GM18499 (cell line): ENCODE results near the gene SLC35D2.
"Not testable (repeated sequence)": the region's sequence is repeated elsewhere in the genome, so short reads cannot be mapped to it uniquely, and the experiment has no call there.

Experiments
- ATAC-seq: cut with Tn5 transposase; IDR thresholded peaks from one replicate; pipeline ENCODE4 v1.9.1; 2021; ENCODE audit warnings: moderate number of reproducible peaks; ENCODE audit not compliant: insufficient read depth, unreplicated experiment

SLC35D2 gene

DNA sequence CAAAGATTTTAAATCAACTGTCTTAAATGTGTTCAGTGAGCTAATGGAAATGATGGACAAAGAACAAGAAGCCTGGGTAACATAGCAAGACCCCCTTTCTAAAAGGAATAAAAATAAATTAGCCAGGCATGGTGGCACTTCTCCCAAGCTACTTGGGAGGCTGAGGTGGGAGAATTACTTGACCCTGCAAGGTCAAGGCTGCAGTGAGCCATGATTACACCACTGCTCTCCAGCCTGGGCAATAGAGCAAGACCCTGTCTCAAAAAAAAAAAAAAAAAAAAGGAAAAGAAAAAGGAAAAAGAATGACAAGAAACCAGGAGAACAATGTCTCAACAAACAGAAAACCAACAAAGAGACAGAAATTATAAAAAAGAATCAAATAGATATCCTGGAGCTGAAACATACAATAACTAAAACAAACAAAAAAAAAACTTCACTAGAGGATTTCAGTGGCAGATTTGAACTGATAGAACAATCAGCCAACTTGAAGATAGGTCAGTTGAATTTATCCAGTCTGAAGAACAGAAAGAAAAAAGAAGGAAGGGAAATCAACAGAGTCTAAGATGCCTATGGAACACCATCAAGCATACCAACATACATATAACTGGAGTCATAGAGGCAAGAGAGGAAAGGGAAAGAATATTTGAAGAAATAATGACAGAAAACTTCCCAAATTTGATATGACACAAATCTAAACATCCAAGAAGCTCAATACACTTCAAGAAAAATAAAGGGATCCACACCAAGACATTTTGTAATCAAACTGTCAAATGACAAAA, 16.8 kb upstream of the SLC35D2 start:
- ATAC-seq: no peak

DNA sequence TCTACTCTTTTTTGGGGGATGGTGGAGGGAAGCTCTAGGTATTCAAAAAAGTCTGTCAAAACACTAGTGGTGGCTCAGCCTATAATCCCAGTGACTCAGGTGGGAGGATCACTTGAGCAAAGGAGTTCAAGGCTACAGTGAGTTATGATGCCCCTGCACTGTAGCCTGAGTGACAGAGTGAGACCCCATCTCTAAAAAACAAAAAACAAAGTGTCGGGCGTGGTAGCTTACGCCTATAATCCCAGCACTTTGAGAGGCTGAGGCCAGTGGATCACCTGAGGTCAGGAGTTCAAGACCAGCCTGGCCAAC, 15.8 kb upstream of the SLC35D2 start:
- no peak for ATAC-seq

GRCh38 chr9:96398582-96399324, 15.2 kb upstream of the SLC35D2 start:
- no peak for ATAC-seq

DNA sequence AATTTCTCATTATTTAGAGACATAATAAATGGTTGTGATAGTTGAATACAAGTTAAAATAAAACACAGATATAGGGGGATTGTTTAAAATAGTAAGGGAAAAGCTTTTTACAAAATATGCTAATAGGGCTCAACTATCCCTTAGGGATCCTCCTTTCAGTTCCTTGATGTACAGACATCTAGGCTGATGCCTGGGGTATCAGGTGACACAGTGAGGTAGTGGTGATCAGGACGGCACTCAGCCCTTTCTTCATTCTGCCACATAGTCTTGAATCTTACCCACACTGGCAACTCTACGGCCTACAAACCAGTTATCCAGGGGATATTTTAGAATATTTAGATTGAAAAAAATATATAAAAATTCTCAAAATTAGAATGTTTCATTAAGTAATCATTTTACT, 12.5 kb upstream of the SLC35D2 start:
- no peak for ATAC-seq

GRCh38 chr9:96394832-96395496, 11.5 kb upstream of the SLC35D2 start:
- ATAC-seq: no peak

DNA sequence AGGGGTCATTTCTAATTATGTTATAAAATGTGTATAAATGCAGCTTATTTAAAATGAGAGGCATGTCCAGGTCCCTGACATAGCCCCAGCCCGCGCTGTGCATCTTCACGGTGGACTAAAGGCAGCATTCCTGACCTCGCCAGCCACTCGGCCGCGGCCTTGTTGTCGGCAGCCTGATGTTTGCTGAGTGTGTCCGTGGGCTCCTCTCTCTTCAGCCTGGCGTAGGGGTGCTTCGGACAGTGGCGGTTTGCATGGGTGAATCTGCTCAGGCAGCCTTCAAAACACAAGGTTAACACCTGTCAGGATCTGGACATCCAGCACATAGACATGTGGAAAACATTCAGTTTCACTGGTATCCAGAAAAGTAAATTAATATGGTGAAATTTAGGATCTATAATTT, 8.8 kb upstream of the SLC35D2 start:
- ATAC-seq: no peak

DNA sequence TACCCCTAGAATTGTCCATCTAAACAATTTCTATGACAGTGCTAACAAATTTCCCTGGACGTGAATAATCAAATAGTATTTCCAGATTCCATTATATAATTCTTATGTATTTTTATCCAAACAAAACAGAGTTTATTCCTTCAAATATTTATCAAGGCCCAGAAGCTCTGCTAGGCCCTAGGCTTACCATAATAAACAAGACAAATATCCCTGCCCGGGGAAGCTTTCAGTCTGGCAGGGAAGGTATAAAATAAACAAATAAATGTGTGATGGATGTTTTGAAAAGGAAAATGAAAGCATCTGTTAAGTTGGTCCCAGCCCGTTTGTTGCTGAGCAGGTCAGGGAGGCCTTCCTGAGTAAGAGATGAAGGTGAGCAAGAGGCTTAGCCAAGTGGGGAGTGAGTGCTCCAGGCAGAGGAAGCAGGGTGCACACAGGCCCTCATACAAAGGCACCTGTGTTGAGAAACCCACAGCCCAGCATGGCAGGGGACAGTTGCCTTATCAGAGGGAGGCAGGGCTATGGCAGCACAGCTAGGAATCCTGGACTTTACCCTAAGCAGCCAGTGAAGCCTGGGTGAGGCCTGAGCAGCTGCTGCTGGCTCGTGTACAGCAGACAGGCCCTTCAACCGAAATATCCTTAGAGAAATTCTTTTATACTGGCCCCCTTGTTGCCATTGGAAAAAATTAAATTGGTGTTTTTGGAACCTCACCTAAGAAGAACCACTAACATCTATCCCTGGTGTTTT, 7.7 kb upstream of the SLC35D2 start:
- ATAC-seq: no peak

DNA sequence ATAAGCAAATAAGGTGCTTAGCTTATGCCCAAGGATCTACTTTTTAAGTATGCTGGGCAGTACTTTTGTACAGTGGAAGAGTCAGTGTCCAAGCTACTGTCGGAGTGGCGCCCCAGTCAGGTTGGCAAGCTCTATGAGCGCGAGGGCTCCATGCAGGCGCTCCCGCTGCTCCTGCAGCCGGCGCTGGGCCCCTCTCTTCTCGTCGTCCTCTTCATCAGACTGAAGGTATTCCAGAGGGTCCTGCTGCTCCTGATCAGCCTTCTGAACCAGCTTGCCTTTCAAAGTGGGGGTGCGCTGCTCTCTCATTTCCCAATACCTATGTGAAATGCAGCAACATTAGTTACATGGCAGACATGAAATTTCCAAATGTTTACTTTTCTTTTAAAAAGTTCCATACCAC, 4.6 kb upstream of the SLC35D2 start:
- ATAC-seq: no peak

DNA sequence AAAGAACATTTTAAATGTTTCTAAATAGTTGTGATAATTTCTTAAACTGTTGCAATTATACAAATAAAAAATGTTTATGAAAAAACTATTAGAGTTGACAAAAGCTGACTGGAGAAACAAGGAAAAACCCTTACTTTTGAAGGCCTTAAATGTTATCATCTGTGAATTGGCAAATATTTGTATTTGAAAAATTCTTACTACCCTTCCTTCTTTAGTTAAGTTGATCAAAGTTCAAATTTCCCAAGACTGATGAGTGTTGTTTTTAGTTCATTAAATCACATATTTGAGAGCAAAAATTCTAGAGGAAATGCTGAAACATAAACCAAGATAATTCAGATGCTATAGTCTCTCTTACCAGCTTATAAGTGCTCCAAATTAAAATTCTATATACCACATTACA, 2.6 kb upstream of the SLC35D2 start:
- no peak for ATAC-seq

- no peak for ATAC-seq
Measured at GRCh38 chr9:96382839-96383164, 709 bp downstream of the SLC35D2 start.

DNA sequence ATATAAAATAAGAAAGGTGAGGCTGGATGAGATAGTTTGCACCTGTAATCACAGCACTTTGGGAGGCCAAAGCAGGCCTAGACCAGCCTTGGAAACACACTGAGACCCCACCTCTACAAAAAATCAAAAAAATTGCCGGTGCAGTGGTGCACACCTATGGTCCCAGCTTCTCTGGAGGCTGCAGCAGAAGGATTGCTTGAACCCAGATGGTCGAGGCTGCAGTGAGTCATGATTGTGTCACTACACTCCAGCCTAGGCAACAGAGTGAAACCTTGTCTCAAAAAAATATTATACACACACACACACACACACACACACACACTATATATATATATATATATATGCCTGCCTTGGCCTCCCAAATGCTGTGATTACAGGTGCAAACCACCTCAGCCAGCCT, 1.3 kb downstream of the SLC35D2 start:
- no peak for ATAC-seq

GRCh38 chr9:96381696-96382095, 1.8 kb downstream of the SLC35D2 start:
- no peak for ATAC-seq

GRCh38 chr9:96381125-96381524, 2.4 kb downstream of the SLC35D2 start:
- no peak for ATAC-seq

DNA sequence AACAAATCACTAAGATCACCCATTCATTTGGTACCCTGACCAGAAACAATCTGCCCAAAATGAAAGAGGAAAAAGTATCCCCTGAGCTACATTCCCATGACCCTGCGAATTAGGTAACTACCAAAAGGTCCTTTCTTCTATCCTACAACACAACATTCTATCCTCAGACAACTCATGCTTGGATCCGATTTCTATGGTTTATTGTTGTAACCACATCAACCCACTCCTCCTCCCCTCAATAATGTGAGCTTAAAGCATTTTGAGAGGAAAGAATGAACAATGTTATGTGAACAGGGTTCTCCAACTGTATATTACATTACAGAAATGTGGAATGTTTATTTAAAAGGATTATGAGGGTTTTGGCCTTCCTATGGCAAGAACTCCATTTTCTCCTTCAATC, 4.0 kb downstream of the SLC35D2 start:
- no peak for ATAC-seq

DNA sequence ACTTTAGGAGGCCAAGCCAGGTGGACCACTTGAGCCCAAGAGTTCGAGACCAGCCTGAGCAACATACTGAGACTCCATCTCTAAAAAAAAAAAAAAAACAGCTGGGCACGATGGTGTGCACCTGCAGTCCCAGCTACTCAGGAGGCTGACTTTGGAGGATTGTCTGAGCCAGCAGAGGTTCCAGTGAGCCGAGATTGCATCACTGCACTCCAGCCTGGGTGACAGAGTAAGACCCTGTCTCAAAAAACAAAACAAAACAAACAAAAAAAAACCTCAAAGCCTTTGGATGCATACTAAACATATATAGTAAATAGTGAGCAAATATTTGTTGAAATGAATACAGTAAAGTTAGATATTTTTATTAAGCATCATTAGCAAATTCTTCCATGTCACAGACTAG, 5.3 kb downstream of the SLC35D2 start:
- ATAC-seq: no peak

GRCh38 chr9:96376891-96377874, 6.3 kb downstream of the SLC35D2 start:
- no peak for ATAC-seq

DNA sequence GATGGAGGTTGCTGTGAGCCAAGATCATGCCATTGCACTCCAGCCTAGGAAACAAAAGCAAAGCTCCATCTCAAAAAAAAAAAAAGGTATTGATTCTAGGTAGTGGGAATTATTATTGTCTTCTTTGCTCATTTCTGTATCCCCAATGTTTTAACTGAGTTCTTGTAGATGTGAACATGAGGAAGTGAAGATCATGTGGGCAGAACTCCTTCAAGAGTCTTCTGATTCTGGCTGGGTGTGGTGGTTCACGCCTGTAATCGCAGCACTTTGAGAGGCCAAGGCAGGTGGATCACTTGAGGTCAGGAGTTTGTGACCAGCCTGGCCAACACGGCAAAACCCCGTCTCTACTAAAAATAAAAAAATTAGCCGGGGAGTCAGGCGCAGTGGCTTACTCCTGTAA, 8.0 kb downstream of the SLC35D2 start:
- not testable (repeated sequence) for ATAC-seq

GRCh38 chr9:96367943-96368342, 15.6 kb downstream of the SLC35D2 start:
- ATAC-seq: no peak

DNA sequence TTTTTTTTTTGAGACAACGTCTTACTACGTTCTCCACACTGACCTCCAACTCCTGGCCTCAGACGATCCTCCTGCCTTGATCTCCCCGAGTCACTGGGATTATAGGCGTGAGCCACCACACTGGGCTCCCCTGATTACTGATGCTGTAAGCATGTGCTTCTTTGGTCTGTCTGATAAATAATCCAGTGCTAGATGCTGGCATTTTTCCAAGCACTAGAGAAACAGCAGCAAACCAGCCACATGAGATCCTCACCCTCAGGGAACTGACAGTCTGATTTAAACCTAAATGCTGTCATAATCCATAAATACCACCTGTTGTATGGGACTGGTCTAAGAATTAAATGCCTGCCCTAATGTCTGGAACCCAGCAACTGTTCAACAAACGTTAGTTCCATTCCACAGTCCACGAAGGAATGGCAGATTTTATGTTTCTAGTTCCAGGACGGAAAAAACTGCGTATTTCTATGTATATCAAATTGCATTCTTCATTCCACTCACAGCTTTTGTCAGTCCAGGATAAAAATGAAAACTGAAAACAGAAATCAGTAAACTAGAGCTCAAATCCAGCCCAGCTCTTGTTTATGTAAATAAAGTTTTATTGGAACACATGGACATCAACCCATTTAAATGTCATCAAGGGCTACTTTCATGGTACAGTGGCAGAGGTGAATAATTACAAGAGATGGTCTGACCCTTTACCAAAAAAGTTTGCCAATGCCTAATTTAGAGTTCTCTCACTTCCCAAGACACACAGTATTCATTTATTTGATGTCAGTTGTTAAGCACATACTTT, 20.1 kb downstream of the SLC35D2 start:
- no peak for ATAC-seq
